B cell (primary cell): Measurements from ENCODE around the gene ADGRD2. TPM values are rescaled to one million over a fixed set of nuclear protein-coding genes. Genes with fewer than 3 reads are reported as not detected.

Experiments
- ATAC-seq: fragments of 200-7000 bp; cut with Tn5 transposase; one replicate; pipeline ENCODE4 v1.10.0; 2021; ENCODE audit warnings: low read depth, mild to moderate bottlenecking, moderate number of reproducible peaks, moderate library complexity
- CTCF ChIA-PET: fragments of 350-600 bp; sonication (Branson Sonifier 250); formaldehyde crosslinking; loops from one replicate; lab custom pipeline; 2021; ENCODE audit warnings: antibody characterized with exemption, inconsistent platforms; lab: Charles Lee
- POLR2A ChIA-PET: fragments of 350-600 bp; sonication (Branson Sonifier 250); formaldehyde crosslinking; loops from one replicate; lab custom pipeline; 2021; ENCODE audit warnings: antibody characterized with exemption; lab: Charles Lee
- DNase-seq: peaks from one replicate; pipeline ENCODE4 v3.0.0; 2013
- H2AFZ ChIP-seq: 2 replicates; pipeline ENCODE4 v1.6.1; 2012; ENCODE audit warnings: mild to moderate bottlenecking, low read depth, low read length; ENCODE audit not compliant: insufficient read depth, poor library complexity, severe bottlenecking
- H3K27ac ChIP-seq, 2 donors: 1 replicate in 1 of 2; 2 replicates in 1 of 2; pipeline ENCODE4 v1.5.1; 2012 to 2013; ENCODE audit warnings: low read length in 2 of 2, mild to moderate bottlenecking in 2 of 2, moderate library complexity in 1 of 2
- H3K27me3 ChIP-seq, 4 experiments: fragments of 200-600 bp in 1 of 4; sonication (generic) in 1 of 4; replicated peaks in 1 of 4; 1 replicate in 2 of 4; 2 replicates in 2 of 4; pipeline versions ENCODE4 v1.6.1 to v1.7.0; 2013 to 2016; ENCODE audit warnings: low read length in 3 of 4, mild to moderate bottlenecking in 2 of 4, mixed read lengths in 1 of 4, moderate library complexity in 1 of 4; ENCODE audit not compliant: insufficient read depth in 4 of 4, control insufficient read depth in 3 of 4; ENCODE audit errors: control extremely low read depth in 1 of 4
- H3K36me3 ChIP-seq, 2 experiments: replicated peaks in 1 of 2; 1 replicate in 1 of 2; 2 replicates in 1 of 2; pipeline versions ENCODE4 v1.6.1 to v1.7.1; 2013; ENCODE audit warnings: low read length in 1 of 2; ENCODE audit not compliant: insufficient read depth in 2 of 2, control insufficient read depth in 1 of 2; ENCODE audit errors: control extremely low read depth in 1 of 2, extremely low read depth in 1 of 2
- H3K4me1 ChIP-seq, 2 donors: fragments of 200-600 bp in 1 of 2; sonication (generic) in 1 of 2; 1 replicate in 1 of 2; 2 replicates in 1 of 2; pipeline versions ENCODE4 v1.5.1 to v1.6.1; 2013 to 2017; ENCODE audit warnings: low read length in 2 of 2; ENCODE audit not compliant: control insufficient read depth in 2 of 2, insufficient read depth in 2 of 2
- H3K4me2 ChIP-seq: replicated peaks from 2 replicates; pipeline ENCODE3; 2012; ENCODE audit warnings: mild to moderate bottlenecking, low read depth, low read length; ENCODE audit not compliant: poor library complexity, severe bottlenecking
- H3K4me3 ChIP-seq, 5 experiments: fragments of 200-600 bp in 1 of 5; sonication (generic) in 1 of 5; 1 replicate in 3 of 5; 2 replicates in 2 of 5; pipeline versions ENCODE4 v1.5.1 to v1.7.0; 2011 to 2016; ENCODE audit warnings: low read length in 4 of 5, mild to moderate bottlenecking in 4 of 5, low read depth in 2 of 5, control low read depth in 1 of 5, moderate library complexity in 1 of 5; ENCODE audit not compliant: insufficient read depth in 1 of 5; ENCODE audit errors: control extremely low read depth in 1 of 5, extremely low read depth in 1 of 5
- H3K79me2 ChIP-seq: fragments of 200-600 bp; sonication (generic); one replicate; pipeline ENCODE4 v1.6.0; 2016; ENCODE audit warnings: low read length; ENCODE audit not compliant: control insufficient read depth, insufficient read depth
- H3K9ac ChIP-seq: fragments of 200-600 bp; sonication (generic); 2 replicates; pipeline ENCODE4 v1.6.1; 2017; ENCODE audit warnings: mild to moderate bottlenecking, low read length, moderate library complexity
- H3K9me3 ChIP-seq, 3 donors: one replicate each; pipeline versions ENCODE4 v1.6.1 to v1.7.1; 2013; ENCODE audit warnings: low read length in 2 of 3; ENCODE audit not compliant: control insufficient read depth in 2 of 3, insufficient read depth in 1 of 3; ENCODE audit errors: control extremely low read depth in 1 of 3
- H4K20me1 ChIP-seq: 2 replicates; pipeline ENCODE4 v1.6.0; 2012; ENCODE audit warnings: mild to moderate bottlenecking, low read length; ENCODE audit not compliant: insufficient read depth, control insufficient read depth, poor library complexity, severe bottlenecking
- H3K27ac Mint-ChIP-seq: one replicate; pipeline ENCODE4 v1.8.0; 2021; ENCODE audit warnings: mixed read lengths
- H3K27me3 Mint-ChIP-seq: one replicate; pipeline ENCODE4 v1.8.0; 2021; ENCODE audit warnings: mixed read lengths
- H3K4me1 Mint-ChIP-seq: one replicate; pipeline ENCODE4 v1.8.0; 2021; ENCODE audit warnings: mixed read lengths
- H3K4me3 Mint-ChIP-seq: one replicate; pipeline ENCODE4 v1.8.0; 2021; ENCODE audit warnings: mixed read lengths
- H3K9me3 Mint-ChIP-seq: one replicate; pipeline ENCODE4 v1.8.0; 2022; ENCODE audit warnings: mixed read lengths; ENCODE audit not compliant: insufficient read depth
- EZH2 ChIP-seq: IDR thresholded peaks from 2 replicates; pipeline ENCODE4 v1.6.1; 2012; ENCODE audit warnings: borderline replicate concordance, low read depth, mild to moderate bottlenecking, moderate library complexity, low read length; ENCODE audit not compliant: insufficient read depth, poor library complexity, severe bottlenecking
- WGBS: methylation state at CpG from one replicate; pipeline ENCODE4 v1.1.5; 2013; ENCODE audit warnings: missing lambda C conversion rate; ENCODE audit not compliant: insufficient coverage; 5-methylcytosine and 5-hydroxymethylcytosine counted together
- intact Hi-C: fragments of 100-400 bp; cut with micrococcal nuclease; formaldehyde crosslinking; loops from one replicate; pipeline ENCODE4 v1.10.0; 2022
- polyA plus RNA-seq: library from polyadenylated mRNA; depleted of rRNA; stranded (reverse); fragments of >200 nt; gene quantifications from 2 replicates; pipeline ENCODE4 v1.2.3, GENCODE V29; 2012
- total RNA-seq, 2 donors: library from RNA; stranded (reverse); fragments of 120-200 nt in 1 of 2; gene quantifications; 1 replicate in 1 of 2; 2 replicates in 1 of 2; pipeline versions ENCODE4 v1.2.3 to v1.2.4, GENCODE V29; 2013 to 2022
- TF ChIP-seq, protein P1 (sequence below): fragments of 200-600 bp; IDR thresholded peaks from one replicate; pipeline ENCODE4 v1.8.0; 2022; ENCODE audit warnings: antibody characterized with exemption, mild to moderate bottlenecking

ADGRD2 gene
- total and polyA plus RNA-seq, 2 donors (not counting 1 experiment from before 2014, with no cell fraction given), result not detected

DNA sequence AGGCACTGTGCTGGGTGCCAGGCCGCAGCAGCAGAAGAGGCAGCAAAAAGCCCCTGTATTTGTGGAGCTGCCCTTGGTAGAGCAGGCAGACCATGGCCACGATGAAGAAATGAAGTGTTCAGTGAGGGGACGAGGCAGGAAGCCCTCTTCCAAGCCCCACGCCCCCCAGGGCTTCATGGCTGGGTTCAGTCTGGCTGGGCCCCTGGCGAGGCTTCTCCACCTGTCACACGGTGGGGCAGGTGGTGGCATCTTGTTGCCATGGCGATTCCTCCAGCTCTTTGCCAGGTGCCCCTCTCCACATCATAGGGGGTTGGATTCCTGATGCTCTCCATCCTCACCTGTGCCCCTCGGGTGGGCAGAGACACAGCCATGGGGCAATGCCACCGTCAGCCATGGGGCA lies 21.5 kb downstream of the ADGRD2 start:
- no peak for TF ChIP-seq EZH2
- TF ChIP-seq, protein P1, sequence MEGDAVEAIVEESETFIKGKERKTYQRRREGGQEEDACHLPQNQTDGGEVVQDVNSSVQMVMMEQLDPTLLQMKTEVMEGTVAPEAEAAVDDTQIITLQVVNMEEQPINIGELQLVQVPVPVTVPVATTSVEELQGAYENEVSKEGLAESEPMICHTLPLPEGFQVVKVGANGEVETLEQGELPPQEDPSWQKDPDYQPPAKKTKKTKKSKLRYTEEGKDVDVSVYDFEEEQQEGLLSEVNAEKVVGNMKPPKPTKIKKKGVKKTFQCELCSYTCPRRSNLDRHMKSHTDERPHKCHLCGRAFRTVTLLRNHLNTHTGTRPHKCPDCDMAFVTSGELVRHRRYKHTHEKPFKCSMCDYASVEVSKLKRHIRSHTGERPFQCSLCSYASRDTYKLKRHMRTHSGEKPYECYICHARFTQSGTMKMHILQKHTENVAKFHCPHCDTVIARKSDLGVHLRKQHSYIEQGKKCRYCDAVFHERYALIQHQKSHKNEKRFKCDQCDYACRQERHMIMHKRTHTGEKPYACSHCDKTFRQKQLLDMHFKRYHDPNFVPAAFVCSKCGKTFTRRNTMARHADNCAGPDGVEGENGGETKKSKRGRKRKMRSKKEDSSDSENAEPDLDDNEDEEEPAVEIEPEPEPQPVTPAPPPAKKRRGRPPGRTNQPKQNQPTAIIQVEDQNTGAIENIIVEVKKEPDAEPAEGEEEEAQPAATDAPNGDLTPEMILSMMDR, result no peak
- WGBS, result 78% methylated on average over 9 of the region's 9 CpGs
- Histone ChIP-seq H3K9me3 (no peaks in the 10 kb centered on the region), H4K20me1 (no peaks in the 10 kb centered on the region), H3K4me1 (peaks cover 0 to 4% of the 10 kb centered on the region in 2 donors), H2AFZ (no peak overlapping the region), H3K4me2 (no peak overlapping the region), H3K9ac (no peak overlapping the region), H3K36me3 (no peaks in the 10 kb centered on the region), H3K27me3 (peaks cover 0 to 13% (median 3%) of the 10 kb centered on the region in 4 experiments), H3K27ac (no peak overlapping the region), H3K79me2 (no peaks in the 10 kb centered on the region), H3K4me3 (no peak overlapping the region)
- no peak for DNase-seq
- ChIA-PET POLR2A (no interaction called here), CTCF (no interaction called here)
- H3K9me3 Mint-ChIP-seq, result no peaks in the 10 kb centered on the region
- H3K4me1 Mint-ChIP-seq, result peaks cover 5% of the 10 kb centered on the region
- peaks cover 9% of the 10 kb centered on the region for H3K27me3 Mint-ChIP-seq
- H3K4me3 Mint-ChIP-seq, result no peak overlapping the region
- H3K27ac Mint-ChIP-seq, result no peak overlapping the region
- no peak for ATAC-seq
- intact Hi-C loops, result no loop called here

DNA sequence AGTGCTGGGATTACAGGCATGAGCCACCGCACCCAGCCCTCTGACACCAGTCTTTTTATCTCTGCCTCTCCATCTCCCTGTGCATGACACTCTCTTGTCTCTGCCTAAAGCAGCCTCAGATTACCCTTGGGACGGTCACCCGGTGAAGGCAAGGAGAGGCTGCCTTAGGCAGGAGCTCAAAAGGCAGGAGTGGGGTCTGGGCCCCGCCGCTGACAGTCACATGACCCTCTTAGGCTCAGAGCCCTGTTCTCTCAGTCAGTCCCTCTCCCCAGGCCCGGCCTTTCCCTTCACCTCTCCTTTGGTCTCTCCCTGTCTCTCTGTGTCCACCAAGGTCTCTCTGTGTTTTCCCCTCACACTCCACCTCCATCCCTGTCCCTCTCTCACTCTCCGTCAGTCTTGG lies 22.5 kb downstream of the ADGRD2 start:
- H3K9ac ChIP-seq, result no peak overlapping the region
- peaks cover 0 to 9% of the 10 kb centered on the region in 2 donors for H3K4me1 ChIP-seq
- peaks cover 0 to 4% (median 0%) of the 10 kb centered on the region in 3 donors for H3K9me3 ChIP-seq
- ChIA-PET POLR2A (no interaction called here), CTCF (interaction anchor here (1.3 kb wide), 1 partner anchor 10 kb away, joined by 5 read pairs; no protein-coding TSS in a partner anchor)
- no peaks in the 10 kb centered on the region for H3K79me2 ChIP-seq
- Mint-ChIP-seq H3K27ac (no peak overlapping the region), H3K27me3 (peaks cover 10% of the 10 kb centered on the region), H3K4me3 (no peak overlapping the region), H3K4me1 (peaks cover 5% of the 10 kb centered on the region), H3K9me3 (no peaks in the 10 kb centered on the region)
- H3K4me2 ChIP-seq, result no peak overlapping the region
- H3K4me3 ChIP-seq, result no peak overlapping the region
- H3K27ac ChIP-seq, result no peak overlapping the region
- no peak for TF ChIP-seq EZH2
- intact Hi-C loops, result no loop called here
- H3K36me3 ChIP-seq, result no peaks in the 10 kb centered on the region
- DNase-seq (no peak), ATAC-seq (no peak)
- H4K20me1 ChIP-seq, result no peaks in the 10 kb centered on the region
- no peak overlapping the region for H2AFZ ChIP-seq
- H3K27me3 ChIP-seq, result peaks cover 0 to 20% (median 6%) of the 10 kb centered on the region in 4 experiments
- WGBS, result 81% methylated on average over 7 of the region's 7 CpGs
